GM23248 (cell line): Measurements from ENCODE around the gene PRKCA. TPM values are rescaled to one million over a fixed set of nuclear protein-coding genes. Genes with fewer than 3 reads are reported as not detected.
A peak's percentile ranks its signal among the peaks of the same experiment; 100 is the strongest.

ENCODE experiments used
- DNase-seq: peaks from one replicate; pipeline ENCODE4 v3.0.0-alpha.2; 2015
- H2AFZ ChIP-seq: fragments of 200-600 bp; sonication (generic); 2 replicates; pipeline ENCODE4 v1.6.1; 2016; ENCODE audit warnings: antibody characterized with exemption
- H3F3A ChIP-seq: fragments of 200-600 bp; sonication (generic); 2 replicates; pipeline ENCODE4 v1.6.1; 2016; ENCODE audit warnings: mild to moderate bottlenecking, antibody characterized with exemption, mixed run types; ENCODE audit not compliant: insufficient read depth
- H3K27ac ChIP-seq: fragments of 200-600 bp; sonication (generic); 2 replicates; pipeline ENCODE4 v1.5.1; 2016; ENCODE audit warnings: mild to moderate bottlenecking
- H3K27me3 ChIP-seq: fragments of 200-600 bp; sonication (generic); replicated peaks from 2 replicates; pipeline ENCODE4 v1.6.1; 2016; ENCODE audit warnings: mild to moderate bottlenecking; ENCODE audit not compliant: insufficient read depth
- H3K36me3 ChIP-seq: fragments of 200-600 bp; sonication (generic); 2 replicates; pipeline ENCODE4 v1.6.1; 2016; ENCODE audit warnings: low read depth, mild to moderate bottlenecking
- H3K4me1 ChIP-seq: fragments of 200-600 bp; sonication (generic); 2 replicates; pipeline ENCODE4 v1.6.1; 2016; ENCODE audit warnings: mild to moderate bottlenecking; ENCODE audit not compliant: insufficient read depth
- H3K4me2 ChIP-seq: fragments of 200-600 bp; sonication (generic); one replicate; pipeline ENCODE4 v1.6.1; 2016; ENCODE audit warnings: mild to moderate bottlenecking; ENCODE audit not compliant: unreplicated experiment
- H3K4me3 ChIP-seq: fragments of 200-600 bp; sonication (generic); 2 replicates; pipeline ENCODE4 v1.5.1; 2016; ENCODE audit warnings: mild to moderate bottlenecking
- H3K79me2 ChIP-seq: fragments of 200-600 bp; sonication (generic); 2 replicates; pipeline ENCODE4 v1.6.1; 2016; ENCODE audit warnings: mild to moderate bottlenecking; ENCODE audit not compliant: insufficient read depth
- H3K9ac ChIP-seq: fragments of 200-600 bp; sonication (generic); 2 replicates; pipeline ENCODE4 v1.6.1; 2016; ENCODE audit warnings: mild to moderate bottlenecking
- H3K9me2 ChIP-seq: fragments of 200-600 bp; sonication (generic); 2 replicates; pipeline ENCODE4 v1.6.1; 2016; ENCODE audit warnings: mixed run types, mild to moderate bottlenecking, moderate library complexity; ENCODE audit not compliant: insufficient read depth
- H3K9me3 ChIP-seq: fragments of 200-600 bp; sonication (generic); one replicate; pipeline ENCODE4 v1.6.1; 2017; ENCODE audit warnings: low read depth
- H4K20me1 ChIP-seq: fragments of 200-600 bp; sonication (generic); 2 replicates; pipeline ENCODE4 v1.6.0; 2016; ENCODE audit not compliant: insufficient read depth
- EZH2 ChIP-seq: fragments of 200-600 bp; sonication (generic); IDR thresholded peaks from 2 replicates; pipeline ENCODE4 v1.6.1; 2018; ENCODE audit warnings: antibody characterized with exemption, mild to moderate bottlenecking; ENCODE audit not compliant: insufficient read depth, poor library complexity, severe bottlenecking
- EZH2phosphoT487 ChIP-seq: fragments of 200-600 bp; sonication (generic); IDR thresholded peaks from 2 replicates; pipeline ENCODE4 v1.6.1; 2018; ENCODE audit warnings: antibody characterized with exemption, moderate library complexity, mild to moderate bottlenecking, low read depth; ENCODE audit not compliant: insufficient read depth
- WGBS, 2 experiments: methylation state at CpG; one replicate each; pipeline ENCODE4 v1.1.6; 2015 to 2017; ENCODE audit warnings: low lambda C conversion rate in 2 of 2, low coverage in 1 of 2; ENCODE audit errors: missing lambda C conversion rate in 2 of 2; 5-methylcytosine and 5-hydroxymethylcytosine counted together
- in situ Hi-C: fragments of 300-500 bp; cut with MboI; formaldehyde crosslinking; loops from 2 replicates; pipeline ENCODE4 v1.15.0; 2020
- polyA plus RNA-seq: library from polyadenylated mRNA; unstranded; fragments of >200 nt; fragmentation: Nextera tagmentation; extraction: Ambion mirVana; gene quantifications from 2 replicates; pipeline ENCODE4 v1.2.1, GENCODE V29; 2016
- total RNA-seq: library from RNA; depleted of rRNA; stranded (reverse); fragments of >200 nt; shearing (Covaris generic); gene quantifications from 2 replicates; pipeline ENCODE4 v1.2.3, GENCODE V29; 2014

Gene PRKCA
- total and polyA plus RNA-seq, 2 experiments from 2014 or later: 17.3 to 28.5 TPM

DNA sequence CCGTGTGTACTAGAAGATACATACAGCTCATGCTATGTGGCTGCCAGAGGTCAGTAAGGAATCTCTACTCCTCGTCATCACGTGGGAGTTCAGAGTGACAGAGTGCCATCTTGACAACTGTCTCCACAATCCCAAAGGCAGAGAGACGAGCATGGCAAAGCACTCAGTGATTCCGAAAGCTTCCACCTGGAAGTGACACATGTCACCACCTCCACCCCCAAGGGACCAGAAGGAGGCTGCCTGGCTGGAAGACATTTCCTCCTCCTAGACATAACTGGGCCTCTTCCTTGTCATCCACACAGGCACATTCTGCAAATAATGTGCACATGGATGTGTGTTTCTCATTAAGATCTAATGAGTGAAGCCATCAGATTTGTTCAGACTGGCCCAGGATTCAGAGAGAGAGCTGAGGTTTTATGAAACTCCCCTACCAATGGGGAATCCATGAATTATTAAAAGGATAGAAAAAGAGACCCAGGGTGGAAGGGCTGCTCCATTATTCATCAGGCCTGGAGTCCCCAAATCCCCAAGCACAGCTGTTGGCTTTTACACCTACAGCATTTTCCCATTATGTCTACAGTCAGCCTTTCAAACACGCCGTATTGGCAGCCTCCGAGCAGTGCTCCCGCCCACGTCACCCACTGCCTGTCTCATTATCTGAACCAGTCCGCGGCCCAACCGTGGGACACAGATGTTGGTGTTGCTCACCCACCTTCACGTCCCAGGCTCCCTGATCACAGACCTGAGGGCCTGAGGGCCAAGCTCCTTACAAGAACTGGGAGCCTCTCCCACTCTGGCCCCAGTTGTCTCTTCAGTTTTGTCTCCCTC, 529.2 kb downstream of the PRKCA start:
- Histone ChIP-seq H3K9me2 (no peaks in the 10 kb centered on the region), H3K4me2 (no peak overlapping the region), H3K9ac (no peak overlapping the region), H3K79me2 (no peaks in the 10 kb centered on the region), H3K9me3 (no peaks in the 10 kb centered on the region), H3K36me3 (no peaks in the 10 kb centered on the region), H3K27ac (no peak overlapping the region), H4K20me1 (no peaks in the 10 kb centered on the region), H3K4me1 (no peaks in the 10 kb centered on the region), H3K4me3 (no peak overlapping the region), H3F3A (no peaks in the 10 kb centered on the region), H3K27me3 (peaks cover 43% of the 10 kb centered on the region), H2AFZ (no peak overlapping the region)
- peak; percentile 19 for DNase-seq
- TF ChIP-seq EZH2phosphoT487 (no peak), EZH2 (no peak)
- WGBS, 2 experiments: 7% methylated on average over 14 of the region's 14 CpGs
- in situ Hi-C loops: no loop called here

GRCh38 chr17:66833201-66833600, 530.8 kb downstream of the PRKCA start:
- no peak overlapping the region for H3K9ac ChIP-seq

DNA sequence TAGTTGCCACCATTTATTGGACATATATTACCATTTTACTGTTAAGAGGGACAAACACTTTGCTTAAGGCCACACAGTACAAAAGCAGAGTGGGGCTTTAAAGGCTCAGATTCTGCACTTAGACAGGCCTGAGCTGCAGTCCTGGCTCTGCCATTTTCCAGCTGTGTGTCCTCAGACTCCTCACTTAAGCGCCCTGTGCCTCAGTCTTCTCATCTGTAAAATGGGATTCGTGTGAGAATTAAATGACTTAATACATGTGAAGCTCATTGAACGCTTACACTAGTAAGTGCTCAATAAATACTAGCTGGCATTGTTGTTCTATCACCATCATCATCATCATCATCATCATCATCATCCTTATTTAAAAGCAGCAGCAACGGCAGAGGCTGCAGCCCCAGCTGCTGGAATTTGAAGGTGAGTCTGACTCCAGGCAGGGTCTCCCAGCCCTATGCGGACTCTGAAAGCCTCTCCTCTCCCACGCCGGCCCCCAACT, 532.1 kb downstream of the PRKCA start:
- Histone ChIP-seq H3K9me3 (no peaks in the 10 kb centered on the region), H3K36me3 (no peaks in the 10 kb centered on the region), H2AFZ (no peak overlapping the region), H3K4me3 (no peak overlapping the region), H3F3A (no peaks in the 10 kb centered on the region), H3K79me2 (no peaks in the 10 kb centered on the region), H4K20me1 (no peaks in the 10 kb centered on the region), H3K4me1 (no peaks in the 10 kb centered on the region), H3K27me3 (peaks cover 56% of the 10 kb centered on the region), H3K9me2 (no peaks in the 10 kb centered on the region), H3K9ac (no peak overlapping the region), H3K4me2 (no peak overlapping the region), H3K27ac (no peak overlapping the region)
- no peak for TF ChIP-seq EZH2phosphoT487
- no peak for TF ChIP-seq EZH2
- in situ Hi-C loops: no loop called here
- DNase-seq: no peak
- WGBS, 2 experiments: 22 to 25% methylated on average over 7 of the region's 7 CpGs

More at GRCh38 chr17:66833201-66833600, 530.8 kb downstream of the PRKCA start:
- Histone ChIP-seq H2AFZ (no peak overlapping the region), H3K27ac (no peak overlapping the region), H4K20me1 (no peaks in the 10 kb centered on the region), H3K4me2 (no peak overlapping the region), H3K4me1 (no peaks in the 10 kb centered on the region), H3F3A (no peaks in the 10 kb centered on the region), H3K9me3 (no peaks in the 10 kb centered on the region), H3K4me3 (no peak overlapping the region), H3K27me3 (peaks cover 46% of the 10 kb centered on the region), H3K79me2 (no peaks in the 10 kb centered on the region), H3K36me3 (no peaks in the 10 kb centered on the region), H3K9me2 (no peaks in the 10 kb centered on the region)
- no peak for DNase-seq
- TF ChIP-seq EZH2: no peak
- no peak for TF ChIP-seq EZH2phosphoT487
- WGBS, 2 experiments: 59 to 61% methylated on average over 4 of the region's 4 CpGs
- in situ Hi-C loops: no loop called here

GRCh38 chr17:66834919-66835454, 532.6 kb downstream of the PRKCA start, which contains the start of gene CACNG5:
TSS of gene CACNG5 (plus strand) at chr17:66835117. CDS start at chr17:66877333, 42,216 bp downstream.
- WGBS, 2 experiments: 16 to 18% methylated on average over 18 to 26 of the region's 57 CpGs
- H3K4me2 ChIP-seq: no peak within 1 kb of the TSS

More at GRCh38 chr17:66834919-66835454, 532.6 kb downstream of the PRKCA start, which contains the start of gene CACNG5:
- DNase-seq: no peak
- Histone ChIP-seq H3K9ac (no peak within 1 kb of the TSS), H2AFZ (no peak within 1 kb of the TSS), H3K27me3 (peaks cover 56% of the 10 kb centered on the region), H3K4me3 (no peak within 1 kb of the TSS), H3K27ac (no peak within 1 kb of the TSS), H3K9me3 (no peaks in the 10 kb centered on the region), H3F3A (no peaks in the 10 kb centered on the region), H4K20me1 (no peaks in the 10 kb centered on the region), H3K36me3 (no peaks in the 10 kb centered on the region), H3K79me2 (no peaks in the 10 kb centered on the region), H3K9me2 (no peaks in the 10 kb centered on the region), H3K4me1 (no peaks in the 10 kb centered on the region)
- in situ Hi-C loops: no loop called here
- no peak for TF ChIP-seq EZH2
